C4-2B (cell line): ENCODE measurements around the gene SCYL3.

ENCODE experiments used
- CTCF ChIP-seq: fragments of 450-650 bp; conservative IDR thresholded peaks from 2 replicates; pipeline ENCODE4 v1.5.1; 2017; ENCODE audit warnings: mild to moderate bottlenecking
- ZFX ChIP-seq: fragments of 450-650 bp; IDR thresholded peaks from 2 replicates; pipeline ENCODE4 v1.6.1; 2017

GRCh38 chr1:169824153-169824552, 69.5 kb downstream of the SCYL3 start:
- TF ChIP-seq CTCF = no peak
- TF ChIP-seq ZFX = no peak
